ENCODE measurements around the gene STON1. TPM values are rescaled to one million over a fixed set of nuclear protein-coding genes. Genes with fewer than 3 reads are reported as not detected.
A peak's percentile ranks its signal among the peaks of the same experiment; 100 is the strongest.

The STON1 gene
- total RNA-seq, 1 donor from 2014 or later, result 35.2 TPM

DNA sequence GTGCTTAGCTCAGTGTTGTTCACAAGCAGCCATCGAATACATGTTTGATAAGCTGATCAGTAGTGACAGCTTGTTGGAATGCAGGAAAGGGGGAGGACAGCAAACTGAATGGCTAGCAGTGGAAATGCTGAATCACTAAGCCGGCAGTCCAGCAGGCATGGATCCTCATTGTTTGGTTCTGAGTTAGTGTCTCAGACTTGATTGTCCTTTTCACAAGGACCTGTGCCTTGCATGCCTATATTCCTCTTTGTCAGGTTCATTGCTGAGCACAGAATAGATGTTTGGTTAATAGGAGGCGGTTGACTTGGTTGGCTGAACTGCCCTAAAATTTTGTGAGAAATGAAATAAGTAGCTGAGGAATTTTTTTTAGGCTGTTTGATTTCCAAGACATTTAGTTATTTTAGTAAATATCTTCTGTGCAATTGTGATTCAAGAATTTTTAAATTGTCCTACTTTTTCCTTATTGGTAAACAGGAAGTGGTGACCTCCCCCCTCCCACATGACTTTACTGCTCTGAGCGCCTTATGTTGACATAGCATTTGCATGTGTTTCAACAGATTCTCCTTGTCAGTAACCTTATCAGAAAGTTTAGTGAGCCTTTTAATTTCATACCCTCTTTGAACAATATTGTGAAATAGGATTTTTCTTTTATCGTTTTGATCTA lies 21.4 kb upstream of the STON1 start:
- Histone ChIP-seq H3K4me3 (no peak overlapping the region), H3K36me3 (peaks cover 49% of the 10 kb centered on the region), H3K27ac (peak overlapping the region; percentile 65), H3K27me3 (no peaks in the 10 kb centered on the region), H3K4me1 (peaks cover 37% of the 10 kb centered on the region), H3K9me3 (no peaks in the 10 kb centered on the region)
- intact Hi-C loops (cut with DNase I), result no loop called here
- TF ChIP-seq CTCF (IDR thresholded peaks at IDR 0.05), result no peak
- ATAC-seq (peak; percentile 80), DNase-seq (no peak)

- H3K4me3 ChIP-seq, result no peak overlapping the region
- peak overlapping the region; percentile 65 for H3K27ac ChIP-seq
- peaks cover 59% of the 10 kb centered on the region for H3K36me3 ChIP-seq
- peaks cover 41% of the 10 kb centered on the region for H3K4me1 ChIP-seq
- DNase-seq (no peak), ATAC-seq (no peak)
- no peaks in the 10 kb centered on the region for H3K27me3 ChIP-seq
- intact Hi-C loops (cut with DNase I), result no loop called here
- H3K9me3 ChIP-seq, result no peaks in the 10 kb centered on the region
- TF ChIP-seq CTCF (IDR thresholded peaks at IDR 0.05), result no peak
Measured at GRCh38 chr2:48510329-48510728, 19.6 kb upstream of the STON1 start.

DNA sequence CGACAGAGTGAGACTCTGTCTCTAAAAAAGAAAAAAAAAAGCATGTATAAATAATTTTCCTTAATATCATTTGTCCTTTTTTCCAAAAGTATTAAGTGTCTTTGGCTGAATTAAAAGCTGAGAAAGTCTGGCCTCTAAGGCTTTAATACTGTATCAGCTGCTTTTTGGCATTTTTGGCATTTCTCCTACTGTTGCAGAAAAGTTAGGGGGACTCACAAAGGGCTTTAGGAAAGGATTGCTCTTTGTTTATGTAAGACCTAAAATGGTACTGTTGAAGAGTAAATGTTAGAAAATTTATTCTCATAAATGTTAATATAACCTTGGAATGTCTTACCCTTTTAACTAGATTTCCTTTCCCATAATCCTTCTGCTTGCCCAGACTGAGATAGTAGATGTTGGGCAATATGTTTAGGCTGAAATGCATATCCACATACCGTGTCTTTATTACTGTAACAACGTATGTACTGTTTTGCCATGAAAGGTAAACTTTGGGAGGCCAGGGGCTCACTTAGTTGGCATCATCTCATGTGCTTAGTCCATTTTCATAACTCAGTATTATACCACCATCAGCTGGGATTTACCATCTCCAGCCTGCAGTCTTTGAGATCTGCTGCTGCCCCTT lies 18.0 kb upstream of the STON1 start:
- no peak for DNase-seq
- intact Hi-C loops (cut with DNase I), result no loop called here
- Histone ChIP-seq H3K4me1 (peaks cover 48% of the 10 kb centered on the region), H3K4me3 (no peak overlapping the region), H3K9me3 (no peaks in the 10 kb centered on the region), H3K27ac (no peak overlapping the region), H3K36me3 (peaks cover 69% of the 10 kb centered on the region), H3K27me3 (no peaks in the 10 kb centered on the region)
- no peak for ATAC-seq
- TF ChIP-seq CTCF (IDR thresholded peaks at IDR 0.05), result no peak

DNA sequence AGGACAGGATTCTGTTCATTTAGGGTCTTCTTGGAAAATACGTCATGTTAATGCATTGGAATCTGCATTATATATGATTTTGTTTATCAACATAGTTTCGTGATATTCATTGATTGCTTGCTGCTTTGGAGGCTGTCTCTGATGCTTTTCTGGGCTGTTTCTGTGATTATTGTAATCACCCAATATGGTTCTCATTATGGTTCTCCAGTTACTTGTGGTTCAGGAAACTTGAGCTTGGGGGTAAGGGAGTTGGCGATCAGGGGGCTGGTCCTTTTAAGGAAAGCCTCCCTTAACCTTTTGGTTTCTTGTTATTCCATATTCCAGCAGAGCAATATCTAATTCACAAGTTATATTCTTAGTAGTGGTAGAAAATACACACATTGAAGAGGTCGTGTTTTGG lies 17.4 kb upstream of the STON1 start:
- Histone ChIP-seq H3K36me3 (peaks cover 70% of the 10 kb centered on the region), H3K9me3 (no peaks in the 10 kb centered on the region)

DNA sequence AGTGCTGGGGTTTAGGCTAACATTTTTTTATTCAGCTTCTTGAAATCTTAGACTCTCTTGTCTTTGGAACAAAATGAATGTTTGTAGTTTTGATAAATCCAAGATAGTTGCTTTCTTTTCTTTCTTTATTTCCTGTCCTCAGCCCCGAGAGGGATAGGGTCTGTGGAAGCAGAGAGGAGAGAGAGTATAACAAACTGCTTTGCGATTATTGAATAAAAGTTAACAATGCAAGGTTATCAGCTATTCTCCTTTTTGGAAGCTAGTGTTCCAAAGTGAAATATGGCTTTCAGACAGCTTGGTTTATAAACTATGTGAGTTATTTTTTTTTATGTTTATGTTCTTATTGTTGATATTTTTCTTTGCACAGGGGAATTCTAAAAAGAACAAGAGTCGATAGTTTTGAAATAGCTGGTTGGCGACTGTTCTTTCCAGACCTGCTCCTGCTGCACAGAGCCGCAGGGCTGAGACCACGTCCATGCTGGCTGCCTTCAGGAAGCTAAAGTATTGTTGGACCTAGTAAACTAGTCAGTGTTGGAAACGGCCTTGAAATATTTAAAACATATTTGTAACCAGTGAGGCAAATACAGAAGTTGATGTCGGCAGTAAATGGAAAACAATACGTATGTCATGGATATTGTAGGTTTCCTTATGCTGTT lies 15.5 kb upstream of the STON1 start:
- Histone ChIP-seq H3K36me3 (peaks cover 87% of the 10 kb centered on the region), H3K9me3 (no peaks in the 10 kb centered on the region), H3K4me3 (no peak overlapping the region), H3K27me3 (no peaks in the 10 kb centered on the region), H3K27ac (no peak overlapping the region), H3K4me1 (peaks cover 30% of the 10 kb centered on the region)
- intact Hi-C loops (cut with DNase I), result no loop called here
- no peak for TF ChIP-seq CTCF (IDR thresholded peaks at IDR 0.05)
- no peak for ATAC-seq
- DNase-seq, result no peak

More for the DNA sequence above, 17.4 kb upstream of the STON1 start:
- Histone ChIP-seq H3K4me3 (no peak overlapping the region), H3K27ac (no peak overlapping the region), H3K4me1 (peaks cover 48% of the 10 kb centered on the region), H3K27me3 (no peaks in the 10 kb centered on the region)
- TF ChIP-seq CTCF (IDR thresholded peaks at IDR 0.05), result no peak
- intact Hi-C loops (cut with DNase I), result no loop called here
- no peak for DNase-seq
- ATAC-seq, result no peak
